ENCODE data around the gene CELF4. TPM values are rescaled to one million over a fixed set of nuclear protein-coding genes. Genes with fewer than 3 reads are reported as not detected.

The CELF4 gene
- polyA plus RNA-seq, 1 donor (not counting 4 experiments of a cell fraction or from before 2014, with no cell fraction given) = not detected

DNA sequence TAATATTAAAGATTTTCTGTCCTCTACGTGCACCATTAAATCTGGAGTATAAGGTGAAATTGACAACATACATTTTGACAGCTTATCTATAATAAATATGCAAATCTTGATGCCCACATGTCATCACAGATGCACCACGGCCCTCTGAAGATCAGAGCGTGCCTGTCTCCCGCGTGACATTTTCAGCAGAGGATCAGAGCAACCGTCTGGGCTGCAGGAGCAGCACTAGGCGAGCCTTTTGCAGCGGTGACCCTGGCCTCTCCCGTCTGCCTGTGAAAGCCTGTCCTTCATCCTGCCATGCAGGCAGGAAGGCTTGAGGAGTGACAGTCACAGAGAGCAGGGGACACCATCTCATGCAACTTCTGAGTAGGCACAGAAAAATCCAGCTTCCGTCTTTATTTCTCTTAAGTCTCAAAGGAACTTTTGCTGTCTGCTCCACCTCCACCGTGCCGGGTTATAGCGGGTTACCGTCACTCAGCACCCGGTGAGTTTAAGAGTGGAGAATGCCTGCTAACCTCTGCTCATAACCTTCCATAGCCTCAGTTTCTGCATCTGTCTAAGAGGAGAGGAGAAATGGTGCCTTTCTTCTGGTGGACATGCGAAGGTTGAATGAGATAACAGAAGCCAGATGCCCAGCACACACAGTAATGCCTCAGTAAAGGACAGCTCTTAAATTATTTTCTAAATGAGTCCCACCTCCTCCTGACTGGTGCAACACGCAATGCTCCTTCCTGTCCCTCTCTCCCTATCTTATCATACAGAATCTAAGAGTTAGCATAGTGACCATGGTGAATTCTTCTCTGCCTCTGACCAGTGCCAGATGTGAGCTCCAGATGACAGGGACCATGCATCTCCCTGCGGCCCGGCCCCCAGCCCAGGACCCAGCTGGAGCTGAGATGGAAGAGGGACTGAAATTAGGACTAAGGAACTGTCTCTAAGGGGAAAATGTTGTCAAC is 43.8 kb downstream of the CELF4 start:
- dilution Hi-C loops (cut with MboI; ENCODE audit: extremely low pct_ligation_motif_present, low sequenced_read_pairs) = no loop called here
- H3K9ac ChIP-seq (ENCODE audit: control insufficient read depth, extremely low read depth, insufficient read depth, low read length) = no peak overlapping the region
- no peaks in the 10 kb centered on the region for H3K4me1 ChIP-seq (ENCODE audit: control insufficient read depth, extremely low read depth, insufficient read depth, low read length)
- no peaks in the 10 kb centered on the region for H3K36me3 ChIP-seq (ENCODE audit: control insufficient read depth in 2 of 2, extremely low read depth in 1 of 2, insufficient read depth in 2 of 2, low read length in 2 of 2)
- H3K27ac ChIP-seq (ENCODE audit: control insufficient read depth, insufficient read depth, low read length) = no peak overlapping the region
- DNase-seq (ENCODE audit: low read depth, low spot score) (no peak), FAIRE-seq (no peak)
- H2AFZ ChIP-seq (ENCODE audit: control insufficient read depth, low read length) = no peak overlapping the region
- no peaks in the 10 kb centered on the region for H3K9me3 ChIP-seq (ENCODE audit: control insufficient read depth, low read depth, low read length)
- H3K79me2 ChIP-seq (ENCODE audit: control insufficient read depth, insufficient read depth, low read length) = no peaks in the 10 kb centered on the region
- TF ChIP-seq, protein P1, sequence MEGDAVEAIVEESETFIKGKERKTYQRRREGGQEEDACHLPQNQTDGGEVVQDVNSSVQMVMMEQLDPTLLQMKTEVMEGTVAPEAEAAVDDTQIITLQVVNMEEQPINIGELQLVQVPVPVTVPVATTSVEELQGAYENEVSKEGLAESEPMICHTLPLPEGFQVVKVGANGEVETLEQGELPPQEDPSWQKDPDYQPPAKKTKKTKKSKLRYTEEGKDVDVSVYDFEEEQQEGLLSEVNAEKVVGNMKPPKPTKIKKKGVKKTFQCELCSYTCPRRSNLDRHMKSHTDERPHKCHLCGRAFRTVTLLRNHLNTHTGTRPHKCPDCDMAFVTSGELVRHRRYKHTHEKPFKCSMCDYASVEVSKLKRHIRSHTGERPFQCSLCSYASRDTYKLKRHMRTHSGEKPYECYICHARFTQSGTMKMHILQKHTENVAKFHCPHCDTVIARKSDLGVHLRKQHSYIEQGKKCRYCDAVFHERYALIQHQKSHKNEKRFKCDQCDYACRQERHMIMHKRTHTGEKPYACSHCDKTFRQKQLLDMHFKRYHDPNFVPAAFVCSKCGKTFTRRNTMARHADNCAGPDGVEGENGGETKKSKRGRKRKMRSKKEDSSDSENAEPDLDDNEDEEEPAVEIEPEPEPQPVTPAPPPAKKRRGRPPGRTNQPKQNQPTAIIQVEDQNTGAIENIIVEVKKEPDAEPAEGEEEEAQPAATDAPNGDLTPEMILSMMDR (optimal IDR thresholded peaks at IDR 0.05 in 1 of 3, IDR thresholded peaks at IDR 0.05 in 1 of 3, conservative IDR thresholded peaks at IDR 0.05 in 1 of 3; ENCODE audit: extremely low read depth in 1 of 3, insufficient read depth in 2 of 3, low read length in 3 of 3) = no peak
- TF ChIP-seq EZH2 (IDR thresholded peaks at IDR 0.05; ENCODE audit: low read length) = no peak
- H3K9me1 ChIP-seq (ENCODE audit: control insufficient read depth, extremely low read depth, insufficient read depth, low read length) = no peaks in the 10 kb centered on the region
- H4K20me1 ChIP-seq (ENCODE audit: control insufficient read depth, extremely low read depth, insufficient read depth, low read length) = no peaks in the 10 kb centered on the region
- H3K4me3 ChIP-seq (ENCODE audit: control insufficient read depth in 2 of 3, extremely low read depth in 1 of 3, insufficient read depth in 2 of 3, low read depth in 1 of 3, low read length in 3 of 3) = no peak overlapping the region
- H3K4me2 ChIP-seq (ENCODE audit: control insufficient read depth, extremely low read depth, insufficient read depth, low read depth, low read length) = no peak overlapping the region
- peaks cover 54% of the 10 kb centered on the region for H3K27me3 ChIP-seq (ENCODE audit: control insufficient read depth, extremely low read depth, insufficient read depth, low read length)

DNA sequence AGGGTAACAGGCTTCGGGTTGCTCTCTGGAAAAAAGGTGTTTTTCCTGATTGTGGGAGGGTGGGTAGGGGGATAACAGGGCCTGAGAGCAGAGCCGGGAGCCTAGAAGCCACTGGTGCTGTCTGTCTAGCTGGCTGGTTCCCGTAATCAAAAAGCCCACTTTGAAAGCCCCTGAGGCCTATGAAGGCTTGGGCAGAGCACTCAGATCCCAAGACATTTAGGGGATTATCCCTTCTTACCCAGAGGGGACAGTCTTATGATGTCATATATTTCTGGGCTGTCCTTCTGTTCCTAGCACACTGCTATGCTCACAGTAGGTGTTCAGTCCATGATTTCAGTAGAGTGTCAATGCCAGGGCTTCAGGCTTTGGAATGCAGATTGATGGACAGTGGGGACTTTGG is 45.1 kb downstream of the CELF4 start:
- Histone ChIP-seq H3K4me3 (ENCODE audit: control insufficient read depth in 2 of 3, extremely low read depth in 1 of 3, insufficient read depth in 2 of 3, low read depth in 1 of 3, low read length in 3 of 3) (no peak overlapping the region), H2AFZ (ENCODE audit: control insufficient read depth, low read length) (no peak overlapping the region), H3K36me3 (ENCODE audit: control insufficient read depth in 2 of 2, extremely low read depth in 1 of 2, insufficient read depth in 2 of 2, low read length in 2 of 2) (no peaks in the 10 kb centered on the region), H3K79me2 (ENCODE audit: control insufficient read depth, insufficient read depth, low read length) (no peaks in the 10 kb centered on the region), H3K4me2 (ENCODE audit: control insufficient read depth, extremely low read depth, insufficient read depth, low read depth, low read length) (no peak overlapping the region), H3K9me3 (ENCODE audit: control insufficient read depth, low read depth, low read length) (no peaks in the 10 kb centered on the region), H3K4me1 (ENCODE audit: control insufficient read depth, extremely low read depth, insufficient read depth, low read length) (no peaks in the 10 kb centered on the region), H3K27me3 (ENCODE audit: control insufficient read depth, extremely low read depth, insufficient read depth, low read length) (peaks cover 41% of the 10 kb centered on the region), H3K9me1 (ENCODE audit: control insufficient read depth, extremely low read depth, insufficient read depth, low read length) (no peaks in the 10 kb centered on the region), H4K20me1 (ENCODE audit: control insufficient read depth, extremely low read depth, insufficient read depth, low read length) (no peaks in the 10 kb centered on the region), H3K9ac (ENCODE audit: control insufficient read depth, extremely low read depth, insufficient read depth, low read length) (no peak overlapping the region), H3K27ac (ENCODE audit: control insufficient read depth, insufficient read depth, low read length) (no peak overlapping the region)
- dilution Hi-C loops (cut with MboI; ENCODE audit: extremely low pct_ligation_motif_present, low sequenced_read_pairs) = no loop called here
- no peak for TF ChIP-seq EZH2 (IDR thresholded peaks at IDR 0.05; ENCODE audit: low read length)
- no peak for FAIRE-seq
- DNase-seq (ENCODE audit: low read depth, low spot score) = no peak

All from keratinocyte (primary cell).